Liver (tissue), 3 donors: ENCODE results near the gene LPA.

Experiments used
- CTCF ChIP-seq: fragments of 150-350 bp; IDR thresholded peaks from 2 replicates; pipeline ENCODE4 v1.5.1; 2017; ENCODE audit warnings: improper control_type of control experiment, low read depth, low read length; ENCODE audit not compliant: missing input control
- HNF4G ChIP-seq: IDR thresholded peaks from 2 replicates; pipeline ENCODE4 v1.6.1; 2016; ENCODE audit warnings: antibody characterized with exemption
- RXRA ChIP-seq, 2 donors: IDR thresholded peaks; 2 replicates each; pipeline ENCODE4 v1.6.1; 2017 to 2018; ENCODE audit warnings: antibody characterized with exemption in 2 of 2, mild to moderate bottlenecking in 1 of 2
- ZBTB33 ChIP-seq: IDR thresholded peaks from 2 replicates; pipeline ENCODE4 v1.6.1; 2016; ENCODE audit warnings: antibody characterized with exemption
- donor health status: healthy.
- donor health status: healthy.

DNA sequence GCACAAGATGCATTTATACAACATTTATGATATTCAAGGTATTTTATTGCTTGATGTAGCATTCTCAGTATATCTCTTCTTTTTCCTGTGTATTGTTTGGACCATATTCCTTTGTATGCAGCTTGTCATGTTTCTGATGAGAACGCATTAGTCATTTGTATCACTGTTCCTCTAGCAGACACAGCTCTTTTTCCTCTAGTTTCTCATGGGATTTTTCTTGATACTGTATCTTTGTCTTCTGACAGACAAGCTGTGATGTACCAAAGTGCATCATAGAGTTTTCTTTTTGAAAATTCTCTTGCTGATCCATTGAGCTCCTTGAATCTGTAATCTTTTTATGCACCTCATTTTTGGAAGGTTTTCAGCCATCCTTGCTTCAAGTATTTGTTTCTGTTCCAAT lies 175.0 kb downstream of the LPA start:
- no peak for TF ChIP-seq CTCF
- TF ChIP-seq ZBTB33: no peak
- TF ChIP-seq RXRA (IDR thresholded peaks at IDR 0.05): no peak
- no peak for TF ChIP-seq HNF4G
